PC-9 (cell line): Measurements from ENCODE around the gene SNU13. TPM values are rescaled to one million over a fixed set of nuclear protein-coding genes. Genes with fewer than 3 reads are reported as not detected.

Source experiments
- BruUV-seq: library from RNA; stranded (reverse); fragments of 400-500 nt; replicated peaks from 2 replicates; lab custom pipeline; 2021; lab: Mats Ljungman, UMichigan
- CTCF ChIA-PET: fragments of 300-600 bp; sonication (Branson Sonifier 250); formaldehyde crosslinking; loops from one replicate; lab custom pipeline; 2022; ENCODE audit warnings: antibody characterized with exemption; lab: Charles Lee
- POLR2A ChIA-PET: fragments of 300-600 bp; sonication (Branson Sonifier 250); formaldehyde crosslinking; loops from one replicate; lab custom pipeline; 2022; ENCODE audit warnings: antibody characterized with exemption; ENCODE audit not compliant: unreplicated experiment; lab: Charles Lee
- DNase-seq, 2 experiments: peaks; one replicate each; pipeline versions ENCODE4 v3.0.0 to v3.0.0-alpha.2; 2015 to 2022; ENCODE audit warnings: mixed read lengths in 1 of 2
- H2AFZ ChIP-seq: fragments of 200-600 bp; sonication (generic); 2 replicates; pipeline ENCODE4 v1.8.1; 2017; ENCODE audit warnings: antibody characterized with exemption
- H3F3A ChIP-seq: fragments of 200-600 bp; sonication (generic); 2 replicates; pipeline ENCODE4 v1.8.1; 2017; ENCODE audit warnings: antibody characterized with exemption, mild to moderate bottlenecking, low read depth; ENCODE audit not compliant: insufficient read depth
- H3K27ac ChIP-seq: fragments of 200-600 bp; sonication (generic); 2 replicates; pipeline ENCODE4 v1.6.1; 2016; ENCODE audit warnings: mixed run types
- H3K27me3 ChIP-seq: fragments of 200-600 bp; sonication (generic); 2 replicates; pipeline ENCODE4 v1.6.1; 2016; ENCODE audit warnings: low read depth, mixed run types; ENCODE audit not compliant: insufficient read depth
- H3K36me3 ChIP-seq: fragments of 200-600 bp; sonication (generic); 2 replicates; pipeline ENCODE4 v1.6.1; 2016; ENCODE audit warnings: low read depth, mixed run types
- H3K4me1 ChIP-seq: fragments of 200-600 bp; sonication (generic); replicated peaks from 2 replicates; pipeline ENCODE4 v1.6.1; 2016; ENCODE audit warnings: mixed run types; ENCODE audit not compliant: insufficient read depth
- H3K4me2 ChIP-seq: fragments of 200-600 bp; sonication (generic); 2 replicates; pipeline ENCODE4 v1.6.1; 2017; ENCODE audit warnings: mixed run types
- H3K4me3 ChIP-seq: fragments of 200-600 bp; sonication (generic); 2 replicates; pipeline ENCODE4 v1.6.1; 2016; ENCODE audit warnings: mixed run types
- H3K79me2 ChIP-seq: fragments of 200-600 bp; sonication (generic); 2 replicates; pipeline ENCODE4 v1.6.1; 2017; ENCODE audit warnings: low read depth, mixed run types
- H3K9me2 ChIP-seq: fragments of 200-600 bp; sonication (generic); 2 replicates; pipeline ENCODE4 v1.8.1; 2017; ENCODE audit warnings: mild to moderate bottlenecking; ENCODE audit not compliant: insufficient read depth
- H3K9me3 ChIP-seq: fragments of 200-600 bp; sonication (generic); 2 replicates; pipeline ENCODE4 v1.8.1; 2016; ENCODE audit warnings: low read depth; ENCODE audit not compliant: insufficient read depth
- H4K20me1 ChIP-seq: fragments of 200-600 bp; sonication (generic); 2 replicates; pipeline ENCODE4 v1.8.1; 2017; ENCODE audit not compliant: insufficient read depth
- CTCF ChIP-seq: fragments of 200-600 bp; sonication (generic); conservative IDR thresholded peaks from 2 replicates; pipeline ENCODE4 v1.6.1; 2017; ENCODE audit warnings: mixed run types, antibody characterized with exemption, mild to moderate bottlenecking, moderate library complexity
- EZH2 ChIP-seq: fragments of 200-600 bp; sonication (generic); IDR thresholded peaks from 2 replicates; pipeline ENCODE4 v1.8.0; 2017; ENCODE audit warnings: antibody characterized with exemption, low read depth
- intact Hi-C: fragments of 100-400 bp; cut with micrococcal nuclease; formaldehyde crosslinking; loops from one replicate; pipeline ENCODE4 v1.10.0; 2022; ENCODE audit not compliant: unreplicated experiment
- total RNA-seq: library from RNA; stranded (reverse); gene quantifications from 2 replicates; pipeline ENCODE4 v1.2.3, GENCODE V29; 2021

SNU13 gene
- total RNA-seq, 1 experiment from 2014 or later, result 229 TPM

GRCh38 chr22:41681616-41682015 is 7.1 kb downstream of the SNU13 start:
- H3K79me2 ChIP-seq, result peaks cover 95% of the 10 kb centered on the region
- H3K4me1 ChIP-seq, result peaks cover 17% of the 10 kb centered on the region; the same call in 1 of the 2 replicates
- peak overlapping the region; percentile 65 for H3K4me3 ChIP-seq
- POLR2A ChIA-PET, result no interaction called here
- H2AFZ ChIP-seq, result no peak overlapping the region
- no peaks in the 10 kb centered on the region for H3K9me3 ChIP-seq
- BruUV-seq, result no TSS peak
- no peak for TF ChIP-seq EZH2
- no peak for TF ChIP-seq CTCF
- CTCF ChIA-PET, result no interaction called here
- no peaks in the 10 kb centered on the region for H3K9me2 ChIP-seq
- H3K4me2 ChIP-seq, result peak overlapping the region; percentile 68
- H3K36me3 ChIP-seq, result peaks cover 30% of the 10 kb centered on the region; the same call in 1 of the 2 replicates
- peaks cover 85% of the 10 kb centered on the region for H4K20me1 ChIP-seq
- H3K27ac ChIP-seq, result no peak overlapping the region
- H3F3A ChIP-seq, result peaks cover 48% of the 10 kb centered on the region
- no peak for DNase-seq
- intact Hi-C loops, result no loop called here
- no peaks in the 10 kb centered on the region for H3K27me3 ChIP-seq

GRCh38 chr22:41676134-41676533 is 12.5 kb downstream of the SNU13 start:
- no peak overlapping the region for H3K4me2 ChIP-seq
- POLR2A ChIA-PET, result no interaction called here
- H3K9me3 ChIP-seq, result no peaks in the 10 kb centered on the region
- no peak overlapping the region for H3K4me3 ChIP-seq
- no TSS peak for BruUV-seq
- H3K27ac ChIP-seq, result no peak overlapping the region
- H3K36me3 ChIP-seq, result peaks cover 33% of the 10 kb centered on the region; the same call in 1 of the 2 replicates
- peaks cover 63% of the 10 kb centered on the region for H4K20me1 ChIP-seq
- no peaks in the 10 kb centered on the region for H3K9me2 ChIP-seq
- H3K27me3 ChIP-seq, result no peaks in the 10 kb centered on the region
- CTCF ChIA-PET, result no interaction called here
- H3F3A ChIP-seq, result peaks cover 70% of the 10 kb centered on the region
- H2AFZ ChIP-seq, result no peak overlapping the region
- peaks cover 72% of the 10 kb centered on the region for H3K79me2 ChIP-seq
- no peak for DNase-seq
- intact Hi-C loops, result no loop called here
- H3K4me1 ChIP-seq, result peaks cover 19% of the 10 kb centered on the region
- no peak for TF ChIP-seq CTCF
- no peak for TF ChIP-seq EZH2

GRCh38 chr22:41674846-41675340 is 13.8 kb downstream of the SNU13 start:
- Histone ChIP-seq H3K4me2 (no peak overlapping the region), H3K27me3 (no peaks in the 10 kb centered on the region), H3K9me3 (no peaks in the 10 kb centered on the region), H3K4me3 (no peak overlapping the region), H3K79me2 (peaks cover 71% of the 10 kb centered on the region), H2AFZ (no peak overlapping the region), H3K9me2 (no peaks in the 10 kb centered on the region), H4K20me1 (peaks cover 52% of the 10 kb centered on the region), H3F3A (peaks cover 78% of the 10 kb centered on the region), H3K27ac (no peak overlapping the region), H3K4me1 (peaks cover 30% of the 10 kb centered on the region), H3K36me3 (peaks cover 21% of the 10 kb centered on the region; the same call in 1 of the 2 replicates)
- intact Hi-C loops, result no loop called here
- BruUV-seq, result no TSS peak
- TF ChIP-seq EZH2, result no peak
- no peak for TF ChIP-seq CTCF
- CTCF ChIA-PET, result no interaction called here
- DNase-seq, result no peak
- POLR2A ChIA-PET, result no interaction called here
